ENCODE measurements around the gene DCST1. TPM values are rescaled to one million over a fixed set of nuclear protein-coding genes. Genes with fewer than 3 reads are reported as not detected.

The DCST1 gene
- total and polyA plus RNA-seq, 2 donors = not detected

DNA sequence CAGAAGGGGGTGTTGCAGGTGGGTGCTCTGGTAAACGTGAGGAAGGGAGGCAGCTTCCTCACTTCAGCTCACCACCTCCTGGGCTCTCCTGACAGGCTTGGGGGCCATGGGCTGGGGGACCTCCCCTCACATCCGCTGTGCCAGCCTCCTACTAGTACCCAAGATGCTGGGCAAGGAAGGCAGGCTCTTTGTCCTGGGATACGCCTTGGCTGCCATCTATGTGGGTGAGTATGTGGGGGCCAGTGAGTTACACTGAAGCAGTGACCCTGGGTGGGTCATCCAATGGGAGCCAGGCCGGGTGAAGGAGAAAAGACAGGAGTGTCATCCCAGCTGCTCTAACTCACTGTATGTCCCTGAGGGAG lies 5.7 kb downstream of the DCST1 start:
- H3K27ac ChIP-seq (ENCODE audit: low read depth) = no peak overlapping the region
- no peak overlapping the region for H3K4me3 ChIP-seq (ENCODE audit: low read depth, low read length)
- WGBS = 71% methylated on average over 4 of the region's 4 CpGs
- no peaks in the 10 kb centered on the region for H3K36me3 ChIP-seq (ENCODE audit: insufficient read depth)
- H3K4me1 ChIP-seq (ENCODE audit: insufficient read depth) = no peaks in the 10 kb centered on the region
- DNase-seq (ENCODE audit: extremely low spot score) = no peak

DNA sequence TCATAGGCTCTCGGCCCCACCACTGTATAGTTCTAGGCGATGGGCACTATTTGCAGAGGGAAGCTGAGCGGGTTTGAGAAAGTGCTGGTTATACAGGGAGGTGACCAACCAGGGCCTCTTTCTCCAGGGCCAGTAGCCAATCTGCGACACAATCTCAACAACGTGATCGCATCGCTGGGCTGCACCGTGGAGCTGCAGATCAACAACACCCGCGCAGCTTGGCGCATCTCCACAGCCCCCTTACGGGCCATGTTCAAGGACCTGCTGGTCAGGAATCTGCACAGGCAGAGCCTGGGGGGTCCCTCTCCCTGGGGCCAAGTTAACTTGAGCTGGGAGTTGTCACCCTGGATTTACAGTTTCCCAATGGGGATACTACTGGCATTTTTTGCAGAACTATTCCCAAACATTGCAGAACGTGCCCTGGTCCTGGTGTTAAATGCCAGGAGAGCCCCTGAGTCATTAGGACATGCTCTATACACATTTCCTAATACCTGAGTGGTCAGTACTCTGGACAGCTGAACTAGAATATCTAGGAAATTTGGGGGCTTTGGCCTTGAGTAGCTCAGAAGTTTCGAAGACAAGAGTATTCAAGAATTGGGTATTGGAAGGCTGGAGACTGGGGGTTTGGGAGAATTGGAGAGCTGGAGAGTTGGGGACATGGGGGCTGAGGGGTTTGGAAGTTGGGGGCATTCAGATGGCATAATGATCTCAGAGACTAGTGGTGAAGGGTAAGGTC lies 6.9 kb downstream of the DCST1 start:
- Histone ChIP-seq H3K27ac (ENCODE audit: low read depth) (no peak overlapping the region), H3K4me3 (ENCODE audit: low read depth, low read length) (no peak overlapping the region), H3K4me1 (ENCODE audit: insufficient read depth) (no peaks in the 10 kb centered on the region), H3K36me3 (ENCODE audit: insufficient read depth) (no peaks in the 10 kb centered on the region)
- DNase-seq (ENCODE audit: extremely low spot score) = no peak
- 88% methylated on average over 14 of the region's 14 CpGs for WGBS

DNA sequence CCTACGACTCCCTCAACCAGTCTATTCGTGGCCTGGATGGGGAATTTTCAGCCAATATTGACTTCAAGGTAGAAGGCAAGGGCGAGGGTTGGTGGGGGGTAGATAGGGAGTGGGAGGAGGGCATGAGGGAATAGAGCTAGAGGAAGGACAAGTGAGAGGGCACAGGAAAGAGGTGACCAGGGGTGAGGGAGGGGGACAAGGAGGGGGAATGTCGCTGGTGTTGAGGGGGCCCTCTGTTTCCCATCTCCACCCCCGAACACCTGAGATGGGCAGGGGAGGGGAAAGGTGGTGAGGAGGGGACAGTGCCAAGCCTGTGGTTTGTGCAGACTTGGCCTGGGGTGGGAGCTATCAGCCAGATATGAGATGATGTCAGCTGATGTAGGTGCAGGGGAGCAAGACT lies 9.2 kb downstream of the DCST1 start:
- DNase-seq (ENCODE audit: extremely low spot score) = no peak
- Histone ChIP-seq H3K4me3 (ENCODE audit: low read depth, low read length) (no peak overlapping the region), H3K27ac (ENCODE audit: low read depth) (no peak overlapping the region), H3K4me1 (ENCODE audit: insufficient read depth) (no peaks in the 10 kb centered on the region), H3K36me3 (ENCODE audit: insufficient read depth) (no peaks in the 10 kb centered on the region)
- 80% methylated on average over 5 of the region's 5 CpGs for whole genome bisulfite sequencing

DNA sequence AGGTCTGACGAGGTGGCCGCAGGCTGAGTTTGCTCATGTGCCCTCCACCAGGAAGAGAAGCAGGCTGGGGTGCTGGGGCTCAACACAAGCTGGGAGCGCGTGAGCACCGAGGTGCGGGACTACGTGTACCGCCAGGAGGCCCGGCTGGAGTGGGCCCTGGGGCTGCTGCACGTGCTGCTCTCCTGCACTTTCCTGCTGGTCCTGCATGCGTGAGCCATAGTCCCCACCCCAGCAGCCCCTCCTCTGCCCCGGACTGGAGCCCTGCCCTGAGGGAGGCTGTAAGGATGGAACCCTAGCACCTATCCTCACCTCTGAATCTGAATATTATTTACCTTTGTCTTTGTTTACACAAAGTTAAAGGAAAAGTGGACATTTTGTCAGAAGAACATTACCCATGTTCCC lies 9.7 kb downstream of the DCST1 start:
- WGBS = 71% methylated on average over 12 of the region's 12 CpGs

DNA sequence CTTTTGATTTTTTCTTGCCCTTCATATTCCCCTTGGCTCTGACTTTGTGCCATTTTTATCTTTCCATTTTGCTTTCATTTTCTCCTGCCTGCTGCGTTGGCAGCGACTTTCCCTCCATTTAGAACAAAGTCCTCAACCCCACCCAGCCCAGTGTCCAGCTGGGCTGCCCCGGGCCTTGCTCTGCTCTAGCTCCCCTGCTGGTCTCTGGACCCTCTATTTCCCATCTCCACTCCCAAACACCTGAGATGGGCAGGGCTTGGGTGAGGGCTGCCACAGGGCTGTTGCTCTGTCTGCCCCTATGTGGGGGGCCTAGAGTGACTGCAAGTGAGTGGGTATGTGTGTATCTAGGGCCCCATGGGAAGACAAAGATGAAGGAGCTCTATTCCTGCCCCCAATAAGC lies 10.2 kb downstream of the DCST1 start:
- no peaks in the 10 kb centered on the region for H3K36me3 ChIP-seq (ENCODE audit: insufficient read depth)
- H3K4me1 ChIP-seq (ENCODE audit: insufficient read depth) = no peaks in the 10 kb centered on the region
- H3K4me3 ChIP-seq (ENCODE audit: low read depth, low read length) = no peak overlapping the region
- no peak for DNase-seq (ENCODE audit: extremely low spot score)
- H3K27ac ChIP-seq (ENCODE audit: low read depth) = no peak overlapping the region
- WGBS = 79% methylated on average over 3 of the region's 3 CpGs

More for the DNA sequence above, 9.7 kb downstream of the DCST1 start:
- no peak for DNase-seq (ENCODE audit: extremely low spot score)
- H3K36me3 ChIP-seq (ENCODE audit: insufficient read depth) = no peaks in the 10 kb centered on the region
- H3K27ac ChIP-seq (ENCODE audit: low read depth) = no peak overlapping the region
- H3K4me3 ChIP-seq (ENCODE audit: low read depth, low read length) = no peak overlapping the region
- H3K4me1 ChIP-seq (ENCODE audit: insufficient read depth) = no peaks in the 10 kb centered on the region

DNA sequence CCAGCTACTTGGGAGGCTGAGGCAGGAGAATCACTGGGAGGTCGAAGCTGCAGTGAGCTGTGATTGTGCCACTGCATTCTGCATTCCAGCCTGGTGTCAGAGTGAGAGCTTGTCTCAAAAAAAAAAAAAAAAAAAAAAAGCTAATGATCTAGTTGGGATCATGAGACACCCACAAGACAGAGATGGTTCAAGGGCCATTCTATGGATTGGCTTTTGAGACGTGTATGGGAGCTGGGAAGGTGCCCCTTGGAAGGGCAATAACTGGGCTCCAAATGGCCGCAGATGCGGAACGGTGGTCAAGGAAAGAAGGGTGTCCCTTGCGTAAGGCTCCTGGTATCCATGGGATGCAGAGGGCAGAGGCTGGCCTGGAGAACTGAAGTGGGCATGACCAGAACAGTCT lies 10.7 kb downstream of the DCST1 start:
- Histone ChIP-seq H3K4me3 (ENCODE audit: low read depth, low read length) (no peak overlapping the region), H3K4me1 (ENCODE audit: insufficient read depth) (no peaks in the 10 kb centered on the region), H3K27ac (ENCODE audit: low read depth) (no peak overlapping the region), H3K36me3 (ENCODE audit: insufficient read depth) (no peaks in the 10 kb centered on the region)
- no peak for DNase-seq (ENCODE audit: extremely low spot score)
- 89% methylated on average over 6 of the region's 6 CpGs for WGBS

DNA sequence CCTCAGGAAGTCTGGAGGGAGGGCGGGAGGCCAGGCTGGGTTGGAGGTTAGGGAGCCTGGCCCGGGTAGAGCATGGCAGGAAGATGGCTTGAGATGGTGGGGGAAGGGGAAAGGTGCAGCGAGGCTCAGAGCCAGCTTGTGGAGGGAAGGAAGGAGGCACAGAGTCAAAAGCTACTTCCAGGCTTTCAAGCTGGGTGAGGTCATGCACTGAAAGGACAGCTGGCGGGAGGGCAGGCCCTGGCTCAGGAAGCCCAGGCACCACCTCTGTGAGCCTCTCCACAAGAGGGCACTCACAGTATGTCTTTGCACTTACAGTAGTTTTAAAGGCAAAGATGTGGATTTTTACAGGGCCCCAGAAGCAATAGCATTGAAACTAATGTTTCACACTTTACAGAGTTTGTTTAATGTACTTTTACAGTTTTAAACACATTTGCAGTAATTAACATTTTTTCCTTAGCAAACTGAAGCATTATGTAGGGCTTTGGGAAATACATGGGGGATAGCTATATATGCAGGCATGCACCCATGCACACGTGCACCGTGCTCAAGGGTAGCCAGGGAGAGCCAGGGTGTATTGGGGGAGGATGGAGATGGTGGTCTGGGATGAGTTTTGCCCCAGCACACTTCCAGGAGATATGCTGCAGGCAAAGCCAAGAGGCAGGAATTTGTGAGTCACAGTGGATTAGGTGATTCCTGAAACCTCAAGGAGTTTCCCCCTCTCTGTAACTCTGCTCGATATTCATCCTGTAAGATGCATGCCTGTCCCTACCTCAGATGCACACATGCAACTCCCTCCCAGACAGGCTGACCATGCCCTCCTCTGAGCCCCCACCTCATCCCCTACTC lies 11.4 kb downstream of the DCST1 start:
- H3K4me1 ChIP-seq (ENCODE audit: insufficient read depth) = no peaks in the 10 kb centered on the region
- no peak for DNase-seq (ENCODE audit: extremely low spot score)
- WGBS = 54% methylated on average over 7 of the region's 7 CpGs
- no peak overlapping the region for H3K4me3 ChIP-seq (ENCODE audit: low read depth, low read length)
- H3K36me3 ChIP-seq (ENCODE audit: insufficient read depth) = no peaks in the 10 kb centered on the region
- H3K27ac ChIP-seq (ENCODE audit: low read depth) = no peak overlapping the region

DNA sequence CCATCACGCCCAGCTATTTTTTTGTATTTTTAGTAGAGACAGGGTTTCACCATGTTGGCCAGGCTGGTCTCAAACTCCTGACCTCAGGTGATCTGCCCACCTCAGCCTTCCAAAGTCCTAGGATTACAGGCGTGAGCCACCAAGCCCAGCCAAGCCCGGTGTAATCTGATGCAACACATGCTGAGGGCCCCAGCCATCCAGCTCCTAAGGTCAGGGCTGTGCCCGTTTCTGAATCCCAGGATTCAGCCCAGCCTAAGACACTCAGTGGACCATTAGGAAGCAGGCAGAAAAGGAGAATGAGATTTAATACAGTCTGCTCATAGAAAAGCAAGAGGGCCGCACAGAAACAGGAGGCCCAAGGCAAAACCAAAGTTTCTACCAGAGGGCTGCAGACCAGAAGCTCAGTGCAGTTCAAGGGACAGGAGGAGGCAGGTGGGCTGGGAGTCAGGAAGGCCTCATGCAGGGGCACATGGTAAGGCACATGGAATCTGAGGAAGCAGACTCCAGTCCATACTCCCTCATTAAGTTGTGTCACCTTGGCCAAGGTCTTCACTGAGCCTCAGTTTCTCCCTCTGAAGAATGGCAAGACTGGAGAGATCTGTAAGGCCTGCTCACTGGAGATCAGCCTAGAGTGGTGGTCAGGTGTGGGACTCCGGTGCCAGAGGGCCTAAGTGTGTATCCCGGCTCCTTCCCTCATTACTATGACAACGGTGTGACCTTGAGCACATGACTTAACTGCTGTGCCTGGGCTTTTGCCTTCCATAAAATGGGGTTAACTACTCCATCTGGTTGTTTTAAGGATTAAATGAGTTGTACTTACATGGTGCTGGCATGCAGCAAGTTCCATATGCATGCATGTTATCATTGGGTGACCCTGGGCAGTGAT lies 15.1 kb downstream of the DCST1 start:
- 86% methylated on average over 8 of the region's 8 CpGs for WGBS
- H3K4me1 ChIP-seq (ENCODE audit: insufficient read depth) = no peaks in the 10 kb centered on the region
- H3K36me3 ChIP-seq (ENCODE audit: insufficient read depth) = no peaks in the 10 kb centered on the region
- no peak for DNase-seq (ENCODE audit: extremely low spot score)
- no peak overlapping the region for H3K27ac ChIP-seq (ENCODE audit: low read depth)
- H3K4me3 ChIP-seq (ENCODE audit: low read depth, low read length) = no peak overlapping the region

DNA sequence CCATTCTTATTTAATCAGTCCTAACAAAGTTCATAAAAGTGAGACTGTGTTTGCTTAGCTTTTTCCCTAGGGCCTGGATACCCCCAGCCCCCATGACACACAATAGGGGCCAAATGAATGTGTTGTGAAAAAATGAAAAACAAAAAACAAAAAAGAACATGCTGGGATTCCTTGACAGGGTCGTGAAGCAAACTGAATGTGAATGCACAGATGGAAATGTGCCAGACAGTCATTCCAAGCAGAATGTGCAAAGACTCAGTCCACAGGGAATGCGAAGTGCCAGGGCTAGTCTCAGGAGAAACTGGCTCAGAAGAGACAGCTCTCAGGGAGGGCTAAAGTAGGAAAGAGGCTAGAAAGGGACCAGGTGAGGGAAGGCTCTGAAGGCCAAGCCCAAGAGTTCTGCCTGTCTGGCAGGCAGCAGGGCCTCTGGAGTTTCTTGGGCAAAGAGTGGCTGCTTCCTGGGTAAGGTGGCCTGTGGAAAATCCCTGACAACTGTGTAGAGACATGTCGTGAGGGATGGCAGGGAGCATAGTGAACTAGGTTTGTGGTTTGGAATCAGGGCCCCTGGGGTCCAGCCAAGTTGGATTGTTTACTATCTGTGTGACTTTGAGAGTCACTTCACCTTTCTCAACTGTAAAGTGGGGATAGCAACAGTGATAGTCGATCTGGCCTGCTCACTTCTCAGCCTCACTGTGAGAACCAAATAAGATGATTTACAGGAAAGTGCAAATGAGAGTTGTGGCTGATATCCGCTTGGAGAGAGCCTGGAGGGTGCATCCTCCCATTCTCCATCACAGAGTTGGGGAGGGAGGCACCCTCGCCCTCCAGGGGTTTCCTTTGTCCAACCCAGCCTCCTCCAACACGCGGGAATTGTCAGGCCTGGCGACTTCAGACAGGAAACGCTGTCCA lies 16.3 kb downstream of the DCST1 start:
- no peaks in the 10 kb centered on the region for H3K36me3 ChIP-seq (ENCODE audit: insufficient read depth)
- H3K4me3 ChIP-seq (ENCODE audit: low read depth, low read length) = peak overlapping the region; percentile 76
- no peak for DNase-seq (ENCODE audit: extremely low spot score)
- H3K4me1 ChIP-seq (ENCODE audit: insufficient read depth) = no peaks in the 10 kb centered on the region
- WGBS = 20% methylated on average over 10 of the region's 10 CpGs
- peak overlapping the region; percentile 79 for H3K27ac ChIP-seq (ENCODE audit: low read depth)

DNA sequence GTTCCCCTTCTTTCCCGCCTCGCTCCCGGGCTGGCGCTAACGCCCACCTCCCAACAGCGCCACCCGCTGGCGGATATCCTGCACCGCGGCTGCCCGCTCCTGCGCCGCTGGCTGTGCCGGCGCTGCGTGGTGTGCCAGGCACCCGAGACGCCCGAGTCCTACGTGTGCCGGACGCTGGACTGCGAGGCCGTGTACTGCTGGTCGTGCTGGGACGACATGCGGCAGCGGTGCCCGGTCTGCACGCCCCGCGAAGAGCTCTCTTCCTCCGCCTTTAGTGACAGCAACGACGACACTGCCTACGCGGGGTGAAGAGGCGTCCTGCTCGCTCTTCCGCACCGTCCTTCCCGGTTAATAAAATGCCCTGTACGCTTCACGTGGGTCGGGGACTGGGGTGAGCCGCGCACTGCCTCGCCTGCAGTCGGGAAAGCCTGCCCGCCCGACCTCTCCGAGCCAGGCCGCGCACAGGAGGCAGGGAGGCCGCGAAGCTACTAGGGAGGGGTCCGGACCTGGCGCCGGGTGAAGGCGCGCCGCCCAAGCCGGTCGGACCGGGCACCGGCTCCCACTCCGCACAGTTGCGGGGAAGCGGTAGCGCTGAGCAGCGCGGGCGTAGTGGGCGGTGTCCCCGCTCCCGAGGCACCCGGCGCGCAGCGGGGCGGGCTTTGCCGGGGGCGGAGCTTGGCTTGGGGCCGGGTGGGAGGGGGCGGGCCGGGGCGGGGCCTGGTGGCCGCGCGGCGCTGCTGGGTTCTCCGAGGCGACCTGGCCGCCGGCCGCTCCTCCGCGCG lies 17.1 kb downstream of the DCST1 start, which contains the start of gene ADAM15:
Gene ADAM15 (plus strand): TSS at position 757 of the 782 bp plus-strand sequence. CDS start 71 bp downstream, outside the sequence.
- no peak for DNase-seq (ENCODE audit: extremely low spot score)

DNA sequence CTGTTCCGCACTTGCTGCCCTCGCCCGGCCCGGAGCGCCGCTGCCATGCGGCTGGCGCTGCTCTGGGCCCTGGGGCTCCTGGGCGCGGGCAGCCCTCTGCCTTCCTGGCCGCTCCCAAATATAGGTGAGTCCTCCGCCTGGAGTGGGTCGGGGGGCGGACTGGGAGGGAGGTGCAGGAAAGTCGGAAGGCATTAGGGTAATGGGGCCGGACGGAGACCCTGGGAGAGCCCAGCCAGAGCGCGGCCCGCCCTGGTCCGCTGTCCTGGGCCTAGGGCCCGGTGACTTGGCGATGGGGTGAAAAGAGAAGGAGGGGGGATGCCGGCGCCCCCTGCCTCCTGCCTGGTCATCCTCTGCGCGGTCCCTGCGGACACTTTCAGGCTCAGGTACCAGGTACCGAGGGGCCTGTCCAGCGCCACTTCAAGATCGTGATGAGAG lies 17.7 kb downstream of the DCST1 start:
- under 1% methylated on average over 31 of the region's 31 CpGs for WGBS
- peak overlapping the region; percentile 76 for H3K4me3 ChIP-seq (ENCODE audit: low read depth, low read length)
- no peak for DNase-seq (ENCODE audit: extremely low spot score)
- no peaks in the 10 kb centered on the region for H3K36me3 ChIP-seq (ENCODE audit: insufficient read depth)
- H3K27ac ChIP-seq (ENCODE audit: low read depth) = peak overlapping the region; percentile 79
- no peaks in the 10 kb centered on the region for H3K4me1 ChIP-seq (ENCODE audit: insufficient read depth)

More for the DNA sequence above, 17.1 kb downstream of the DCST1 start, which contains the start of gene ADAM15:
- no peaks in the 10 kb centered on the region for H3K36me3 ChIP-seq (ENCODE audit: insufficient read depth)
- H3K27ac ChIP-seq (ENCODE audit: low read depth) = peak within 1 kb of the TSS; percentile 79
- WGBS = under 1% methylated on average over 99 of the region's 99 CpGs
- H3K4me1 ChIP-seq (ENCODE audit: insufficient read depth) = no peaks in the 10 kb centered on the region
- peak within 1 kb of the TSS; percentile 76 for H3K4me3 ChIP-seq (ENCODE audit: low read depth, low read length)
